HG03159 (cell line): Measurements from ENCODE around the gene TWF2.

Source experiments
- ATAC-seq: cut with Tn5 transposase; IDR thresholded peaks from one replicate; pipeline ENCODE4 v1.9.1; 2021; ENCODE audit warnings: mild to moderate bottlenecking, moderate library complexity; ENCODE audit not compliant: unreplicated experiment

The TWF2 gene

DNA sequence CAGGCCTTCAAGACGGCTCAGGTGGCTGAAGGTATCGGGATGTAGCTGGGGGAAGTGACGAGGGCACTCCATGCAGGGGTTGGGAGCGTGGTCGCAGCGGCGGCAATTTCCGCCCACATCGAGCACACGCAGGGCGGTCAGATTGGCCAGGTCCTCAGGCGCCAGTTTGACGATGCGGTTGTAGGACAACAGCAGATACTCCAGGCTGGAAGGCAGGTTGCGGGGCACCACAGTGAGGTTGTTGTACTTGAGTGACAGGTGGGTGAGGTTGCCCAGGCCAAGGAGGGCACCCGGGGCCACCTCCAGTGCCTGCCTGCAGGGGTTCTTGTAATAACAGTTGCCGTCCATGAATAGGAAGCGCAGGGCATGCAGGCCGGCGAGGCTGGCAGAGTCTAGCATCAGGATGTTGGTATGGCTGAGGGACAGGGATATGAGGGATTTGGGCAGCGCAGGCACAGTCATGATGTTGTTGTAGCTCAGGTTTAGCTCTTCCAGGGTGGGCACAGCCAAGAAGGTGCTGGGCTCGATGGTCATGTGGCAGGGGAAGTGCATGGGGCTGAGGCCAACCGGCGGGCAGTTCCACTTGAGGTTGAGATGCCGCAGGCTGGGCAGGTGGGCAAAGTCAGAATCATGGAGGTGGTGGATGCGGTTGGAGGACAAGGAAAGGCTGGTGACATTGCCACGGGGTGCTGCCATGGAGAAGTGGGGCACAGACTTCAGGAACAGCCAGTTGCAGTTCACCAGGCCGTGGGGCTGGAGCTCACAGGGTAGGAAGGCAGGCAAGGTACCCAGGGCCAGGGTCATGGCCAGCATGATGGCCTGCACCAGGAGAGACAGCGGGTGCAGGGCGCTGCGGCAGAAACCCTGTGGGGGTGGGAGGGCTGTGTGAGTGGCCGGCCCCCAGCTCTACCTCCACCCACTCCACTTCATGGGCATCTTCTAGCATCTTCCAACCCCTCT, 15.2 kb downstream of the TWF2 start:
- ATAC-seq: no peak

DNA sequence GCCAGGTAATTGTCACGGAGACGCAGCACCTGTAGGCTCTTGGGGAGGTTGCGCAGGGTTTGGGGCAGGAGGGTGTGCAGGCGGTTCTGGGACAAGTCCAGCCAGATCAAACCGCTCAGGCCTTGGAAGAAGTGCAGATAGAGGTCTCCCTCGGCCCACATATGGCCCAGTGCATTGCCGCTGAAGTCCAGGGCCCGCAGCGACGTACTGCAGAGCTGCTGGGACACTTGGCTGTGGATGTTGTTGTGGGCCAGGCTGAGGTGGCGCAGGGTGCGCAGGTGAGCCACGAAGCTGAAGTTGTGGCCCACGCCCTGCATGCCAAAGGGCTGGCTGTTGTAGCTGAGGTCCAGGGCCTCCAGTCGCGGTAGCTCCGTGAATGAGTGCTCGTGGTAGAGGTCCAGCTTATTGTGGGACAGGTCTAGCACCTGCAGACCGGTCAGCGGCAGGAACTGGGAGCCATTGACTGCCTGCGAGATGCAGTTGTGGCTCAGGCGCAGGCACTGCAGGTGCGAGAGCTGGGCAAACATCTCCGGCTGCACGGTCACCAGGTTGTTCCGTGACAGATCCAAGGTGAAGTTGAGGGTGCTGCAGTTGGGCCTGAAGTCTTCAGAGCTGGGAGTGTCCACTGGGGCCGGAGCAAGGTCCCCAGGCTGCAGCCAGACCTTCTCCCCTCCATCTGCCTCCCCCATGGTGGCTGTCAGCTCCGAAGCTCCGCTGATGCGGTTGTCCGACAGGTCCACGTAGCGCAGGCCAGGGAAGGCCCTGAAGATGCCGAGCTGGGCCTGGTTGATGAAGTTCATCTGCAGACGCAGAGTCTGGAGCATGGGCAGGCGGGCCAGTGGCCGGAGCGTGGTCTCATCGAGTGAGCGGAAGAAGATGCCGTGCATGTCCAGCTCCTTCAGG, 16.4 kb downstream of the TWF2 start:
- ATAC-seq: no peak

DNA sequence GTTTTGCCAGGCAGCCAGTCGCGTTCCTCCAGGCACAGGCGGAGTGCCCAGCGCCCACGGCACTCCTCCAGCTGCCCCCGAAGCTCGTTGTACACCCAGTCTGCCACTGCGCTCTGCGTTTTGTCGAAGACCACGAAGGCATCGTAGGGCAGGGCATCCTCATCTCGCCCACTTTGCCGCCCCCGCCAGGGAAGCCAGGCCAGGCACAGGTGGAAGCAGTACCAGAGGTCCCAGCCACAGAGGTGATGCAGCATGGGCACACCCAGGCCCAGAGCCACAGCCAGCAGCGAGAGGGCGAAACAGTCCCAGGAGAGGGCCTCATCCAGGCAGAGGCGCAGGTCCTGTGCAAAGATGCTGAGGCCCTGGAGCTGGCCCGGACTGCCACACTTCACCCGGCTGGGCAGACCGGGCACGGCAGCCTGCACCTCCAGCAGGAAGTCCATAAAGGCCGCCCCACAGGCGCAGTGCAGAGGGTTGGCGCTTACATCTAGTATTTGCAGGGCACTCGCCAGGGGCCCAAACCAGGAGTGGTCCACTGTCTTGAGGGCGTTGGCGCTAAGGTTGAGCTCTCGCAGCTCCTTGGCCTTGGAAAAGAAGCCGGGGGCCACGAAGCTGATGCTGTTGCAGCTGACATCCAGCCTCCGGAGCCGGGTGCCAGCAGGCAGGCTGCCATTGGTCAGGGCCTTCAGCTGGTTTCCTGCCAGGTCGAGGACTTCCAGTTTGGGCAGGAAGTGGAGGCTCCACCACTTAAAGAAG, 17.2 kb downstream of the TWF2 start:
- no peak for ATAC-seq

DNA sequence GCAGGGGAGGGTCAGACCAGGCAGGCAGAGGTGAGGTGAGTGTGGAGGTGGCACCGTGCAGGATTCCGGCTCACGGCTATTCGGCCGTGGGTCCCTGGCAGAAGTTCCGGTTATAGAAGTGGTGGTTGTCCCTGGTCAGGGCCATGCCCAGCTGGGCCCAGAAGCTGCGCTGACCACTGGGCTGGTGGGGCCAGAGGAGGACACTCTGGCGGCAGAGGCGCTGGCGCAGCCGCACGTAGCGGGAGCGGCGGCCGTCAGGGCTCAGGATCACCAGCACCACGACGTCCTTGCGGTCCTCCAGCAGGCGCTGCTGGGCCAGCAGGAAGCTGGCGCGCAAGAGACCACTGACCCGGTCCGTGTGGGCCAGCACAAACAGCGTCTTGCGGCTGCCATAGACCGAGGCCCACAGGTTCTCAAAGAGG, 17.8 kb downstream of the TWF2 start:
- ATAC-seq: no peak

DNA sequence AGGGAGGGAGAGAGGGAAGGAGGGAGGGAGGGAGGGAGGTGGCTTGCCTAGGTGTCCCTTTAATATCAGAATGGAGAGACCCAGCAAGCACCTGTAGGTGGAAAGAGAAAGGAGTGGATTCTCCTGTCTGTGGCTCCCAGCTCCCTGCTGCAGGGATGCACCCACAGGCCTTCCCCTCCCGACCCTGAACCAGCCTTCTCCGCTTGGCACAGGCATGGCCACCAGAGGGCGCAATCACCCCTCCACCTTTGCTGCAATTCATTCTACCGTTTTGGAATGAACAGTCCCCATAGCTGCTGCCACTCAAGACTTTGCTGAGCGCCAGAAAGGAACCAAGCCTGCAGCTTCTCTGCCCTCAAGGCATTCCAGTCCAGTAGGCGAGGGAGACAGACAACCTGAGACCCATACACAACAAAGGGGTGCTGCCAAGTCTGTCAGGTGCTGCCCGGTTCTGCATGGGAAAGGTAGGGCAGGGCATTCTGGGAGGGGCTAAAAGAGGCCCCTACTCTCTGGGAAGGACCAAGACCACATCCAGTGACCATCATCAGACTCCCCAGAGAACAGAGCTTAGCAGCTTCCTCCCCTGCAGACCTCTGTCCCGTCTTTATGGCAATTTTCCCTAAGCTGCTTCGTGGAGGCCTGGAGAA, 18.5 kb downstream of the TWF2 start:
- ATAC-seq: no peak

DNA sequence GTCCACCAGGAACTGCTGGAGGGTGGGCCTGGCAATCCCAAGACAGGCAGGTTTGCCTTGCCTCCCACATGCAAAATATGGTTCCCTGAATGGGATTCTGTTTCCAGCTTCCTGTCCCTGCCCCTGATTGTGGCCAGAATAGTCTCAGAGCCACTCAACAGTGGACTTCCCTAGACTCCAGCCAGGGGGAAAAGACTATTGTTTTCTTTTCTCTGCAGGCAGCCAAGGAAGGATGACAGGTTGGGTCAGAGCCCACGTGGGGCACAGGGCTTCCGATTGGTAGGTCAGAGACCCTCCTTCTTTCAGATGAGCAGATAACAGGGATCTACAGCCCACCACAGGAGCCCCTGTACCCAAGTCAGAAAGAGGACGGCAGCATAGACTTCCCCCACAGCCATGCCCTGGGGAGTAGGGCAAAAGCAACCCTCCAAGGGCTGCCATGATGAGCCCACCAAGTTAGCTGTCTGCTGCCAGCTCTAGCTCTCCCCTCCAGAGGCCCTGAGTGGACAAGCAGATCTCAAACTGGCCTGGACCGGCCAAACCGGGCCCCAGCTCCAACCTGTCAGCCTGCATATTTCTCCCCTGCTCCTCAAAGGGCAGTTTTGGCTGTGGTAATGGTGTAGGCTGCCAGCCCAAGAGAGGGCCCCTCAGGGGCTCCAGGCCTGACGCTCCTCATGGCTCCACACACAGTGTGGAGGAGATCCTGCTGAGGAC, 19.9 kb downstream of the TWF2 start:
- no peak for ATAC-seq

DNA sequence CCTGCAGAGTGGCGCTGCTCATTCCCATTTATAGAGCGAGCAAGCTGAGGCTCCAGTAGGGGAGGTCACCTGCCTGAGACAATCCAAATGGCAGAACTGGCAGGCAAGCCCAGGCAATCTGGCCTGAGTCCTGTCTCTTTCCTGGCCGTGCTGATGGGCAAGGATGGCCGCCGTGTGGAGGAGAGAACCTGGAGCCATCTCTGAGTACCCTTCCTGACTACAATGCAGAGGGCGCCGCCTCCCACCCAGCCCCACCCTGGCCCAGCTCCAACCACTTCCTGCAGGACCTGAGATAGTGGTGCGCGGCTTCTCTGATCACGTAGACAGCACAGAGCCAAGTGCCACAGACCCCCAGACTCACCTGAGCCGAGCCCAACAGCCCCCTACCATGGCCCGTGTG, 20.5 kb downstream of the TWF2 start:
- ATAC-seq: no peak

DNA sequence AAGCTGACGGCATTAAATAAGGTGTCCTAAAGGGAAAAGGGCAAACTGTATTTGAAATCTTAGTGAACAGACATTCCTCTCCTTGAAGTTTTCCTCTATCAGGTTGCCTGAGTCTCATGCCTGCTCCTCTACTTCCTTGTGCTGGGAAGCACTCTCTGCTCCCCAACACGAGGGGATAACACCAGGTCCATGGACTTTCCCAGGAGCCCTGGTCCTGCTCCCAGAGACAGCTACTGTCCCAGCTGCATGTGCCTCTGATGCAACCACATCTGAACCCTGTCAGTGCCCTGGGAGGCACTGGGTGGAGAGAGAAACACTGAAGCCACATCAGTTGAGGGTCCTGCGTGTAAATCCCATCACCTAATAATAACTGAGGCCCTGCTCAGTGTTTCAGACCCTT, 20.9 kb downstream of the TWF2 start:
- ATAC-seq: no peak

DNA sequence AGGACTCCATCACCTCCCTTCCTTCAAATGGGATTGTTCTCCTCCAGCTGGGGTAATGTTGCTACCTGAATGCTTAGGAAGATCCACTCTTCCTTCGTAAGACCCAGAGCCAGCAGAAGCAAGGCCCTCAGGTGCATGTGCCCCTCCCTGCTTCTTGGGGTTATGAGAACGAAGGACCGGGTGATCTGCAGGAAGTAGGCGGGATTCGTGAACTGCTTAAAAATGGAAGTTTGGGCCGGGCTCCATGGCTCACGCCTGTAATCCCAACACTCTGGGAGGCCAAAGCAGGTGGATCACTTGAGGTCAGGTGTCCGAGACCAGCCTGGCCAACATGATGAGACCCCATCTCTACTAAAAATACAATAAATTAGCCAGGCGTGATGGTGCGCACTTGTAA, 21.6 kb downstream of the TWF2 start:
- ATAC-seq: no peak

DNA sequence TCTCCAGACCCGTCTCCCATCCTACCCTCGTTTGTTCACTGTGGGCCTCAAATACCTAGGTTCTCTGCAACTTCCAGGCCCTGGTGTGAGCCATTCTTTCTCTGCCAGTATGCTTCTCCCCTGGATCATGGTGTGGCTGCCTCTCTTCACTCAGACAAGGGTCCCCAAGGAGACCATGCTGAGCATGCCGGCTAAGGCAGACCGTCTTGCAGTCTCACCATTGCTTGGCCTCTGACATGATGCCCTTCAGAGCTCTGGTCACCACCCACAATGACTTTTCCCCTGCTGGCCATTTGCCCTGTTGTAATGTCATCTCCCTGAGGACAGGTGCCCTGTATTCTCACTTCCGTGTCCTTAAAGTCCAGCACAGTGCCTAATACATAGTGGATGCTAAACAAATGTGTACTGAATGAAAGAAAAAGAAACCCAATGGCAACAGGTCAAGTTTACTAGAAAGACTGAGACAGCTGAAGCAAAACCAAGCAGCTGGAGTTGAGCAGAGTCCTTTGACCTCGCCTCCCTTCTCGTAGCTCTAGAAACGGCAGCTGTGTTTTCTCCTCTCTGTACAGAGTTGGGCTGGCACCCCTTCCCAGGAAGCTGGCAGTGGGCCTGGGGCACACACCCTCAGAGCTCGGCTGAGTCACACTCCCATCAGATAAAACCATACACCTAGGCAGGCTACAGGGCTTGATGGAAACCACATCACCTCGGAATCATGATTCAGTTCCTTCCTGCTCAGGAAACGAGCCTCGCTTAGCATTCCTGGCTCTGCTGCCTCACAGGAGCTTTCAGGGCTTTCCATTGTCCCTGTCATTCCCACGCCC, 22.2 kb downstream of the TWF2 start:
- ATAC-seq: no peak

DNA sequence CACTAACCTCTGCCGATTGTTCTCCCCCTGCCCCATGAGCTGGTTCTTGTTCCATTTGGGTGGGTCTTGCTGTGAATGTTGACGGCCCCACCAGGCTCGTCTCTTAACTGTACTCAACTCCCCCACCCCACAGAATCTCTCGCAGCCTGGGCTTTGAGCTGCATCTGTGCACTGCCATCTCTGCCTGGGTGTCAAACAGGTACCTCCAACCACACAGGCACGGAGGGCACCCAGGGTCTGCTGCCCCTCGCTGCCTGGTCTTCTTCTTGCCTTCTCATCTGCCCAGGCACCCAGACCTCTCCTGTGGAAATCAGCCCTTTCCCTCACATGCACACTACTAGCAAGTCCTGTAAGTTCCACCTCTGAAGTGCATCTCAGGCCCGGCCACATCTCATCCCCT, 23.6 kb downstream of the TWF2 start:
- ATAC-seq: no peak

DNA sequence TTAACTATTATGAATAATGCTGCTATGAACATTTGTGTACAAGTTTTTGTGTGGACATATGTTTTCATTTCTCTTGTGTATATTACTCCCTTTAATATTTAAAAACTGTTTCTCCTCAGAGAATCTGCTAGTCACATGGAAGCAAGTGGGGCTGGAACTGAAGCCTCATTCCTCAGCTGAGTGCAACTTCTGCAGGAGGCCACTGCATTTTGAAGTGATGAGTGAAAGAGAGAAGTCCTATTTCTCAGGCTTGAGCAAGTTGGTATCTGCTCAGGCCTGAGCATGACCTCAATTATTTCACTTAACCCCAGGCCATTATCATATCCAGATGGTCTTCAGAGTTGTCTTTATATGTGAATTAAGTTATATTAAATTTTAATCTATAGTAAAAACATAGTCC, 25.1 kb downstream of the TWF2 start:
- no peak for ATAC-seq

DNA sequence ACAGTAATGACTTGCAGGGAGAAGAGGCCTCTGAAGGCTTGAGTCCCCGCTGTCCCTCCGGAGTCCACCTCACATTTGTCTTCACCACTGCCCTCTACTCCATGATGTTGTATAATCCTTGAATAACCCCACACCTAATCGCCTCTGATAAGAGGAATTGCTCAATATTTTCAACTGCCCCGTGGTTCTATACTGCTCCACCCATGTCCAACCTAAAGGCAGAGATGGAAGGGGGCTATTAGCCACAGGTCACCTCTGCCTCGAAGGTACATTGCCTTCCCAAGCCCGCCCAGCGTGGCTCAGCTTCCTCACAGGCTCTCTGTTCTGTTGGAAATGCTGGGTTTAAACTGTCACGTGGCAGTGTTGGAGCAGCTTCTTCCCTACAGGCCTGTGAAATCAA, 26.0 kb downstream of the TWF2 start:
- ATAC-seq: no peak

DNA sequence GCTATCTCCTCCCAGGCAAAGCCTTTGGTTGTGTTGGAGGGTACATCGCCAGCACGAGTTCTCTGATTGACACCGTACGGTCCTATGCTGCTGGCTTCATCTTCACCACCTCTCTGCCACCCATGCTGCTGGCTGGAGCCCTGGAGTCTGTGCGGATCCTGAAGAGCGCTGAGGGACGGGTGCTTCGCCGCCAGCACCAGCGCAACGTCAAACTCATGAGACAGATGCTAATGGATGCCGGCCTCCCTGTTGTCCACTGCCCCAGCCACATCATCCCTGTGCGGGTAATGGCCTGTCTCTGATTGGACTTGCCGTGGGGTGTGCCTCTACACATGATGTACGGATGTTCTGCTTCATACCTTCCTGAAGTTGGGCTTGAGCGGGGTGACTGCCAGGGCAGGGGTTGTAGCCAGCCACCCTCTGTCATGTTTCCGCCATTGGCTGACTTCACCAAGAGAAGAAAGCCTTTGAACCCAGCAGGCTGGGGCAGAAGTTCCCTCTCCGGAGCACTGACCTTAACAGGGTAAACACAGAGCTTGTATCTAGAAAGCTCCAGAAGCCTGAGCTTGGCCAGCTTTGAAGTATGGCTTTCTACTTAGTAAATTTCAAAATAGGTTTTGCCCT, 27.6 kb downstream of the TWF2 start:
- no peak for ATAC-seq

DNA sequence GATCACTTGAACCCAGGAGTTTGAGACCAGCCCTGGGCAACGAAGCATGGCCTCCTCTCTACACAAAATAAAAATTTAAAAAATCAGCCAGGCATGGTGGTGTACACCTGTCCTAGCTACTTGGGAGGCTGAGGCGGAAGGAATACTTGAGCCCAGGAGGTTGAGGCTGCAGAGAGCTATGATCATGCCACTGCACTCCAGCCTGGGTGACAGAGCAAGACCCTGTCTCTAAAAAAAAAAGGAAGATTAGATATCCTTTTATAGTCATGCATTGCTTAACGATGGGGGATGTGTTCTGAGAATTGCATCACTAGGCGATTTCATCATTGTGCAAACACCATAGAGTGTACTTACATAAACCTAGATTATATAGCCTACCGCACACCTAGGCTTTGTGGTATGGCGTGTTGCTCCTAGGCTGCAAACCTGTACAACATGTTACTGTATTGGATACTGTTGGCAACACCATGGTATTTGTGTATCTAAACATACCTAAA, 28.4 kb downstream of the TWF2 start:
- ATAC-seq: no peak

DNA sequence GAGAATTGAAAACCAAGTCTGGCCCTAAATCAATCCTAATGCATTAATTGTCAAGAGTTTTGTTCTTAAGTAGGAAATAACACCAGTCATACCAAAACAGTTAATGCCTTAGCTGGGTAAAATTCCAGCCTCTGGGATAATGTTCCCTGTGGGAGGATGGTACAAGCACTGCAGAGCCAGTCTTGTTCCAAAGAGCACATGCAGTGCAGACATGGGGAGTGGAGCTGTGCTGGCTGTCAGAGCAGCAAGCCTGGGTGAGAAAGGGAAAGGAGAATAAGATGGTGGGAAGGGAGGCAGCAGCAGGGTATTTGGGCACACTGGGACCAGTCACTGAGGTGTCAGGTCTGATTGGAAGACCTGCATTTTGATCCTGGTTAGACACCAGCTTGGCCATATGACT, 28.9 kb downstream of the TWF2 start:
- no peak for ATAC-seq

DNA sequence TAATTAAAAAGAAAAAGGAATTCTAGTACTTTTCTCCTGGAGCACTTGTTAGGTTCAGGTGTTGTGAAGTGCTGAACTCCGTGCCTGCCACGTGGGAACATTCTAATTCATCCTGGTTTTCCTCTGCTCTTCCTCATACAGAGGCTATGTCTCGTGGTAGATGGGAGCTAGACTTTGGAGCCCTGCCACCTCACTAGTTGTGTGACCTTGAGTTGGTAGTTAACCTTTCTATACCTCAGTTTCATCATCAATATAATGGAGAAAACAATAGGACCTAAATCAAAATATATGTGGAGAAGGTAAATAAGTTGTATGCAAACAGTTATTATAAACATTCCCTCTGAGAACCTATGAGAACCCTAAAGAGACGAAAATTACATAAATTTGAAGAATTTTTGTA, 30.4 kb downstream of the TWF2 start:
- ATAC-seq: no peak

DNA sequence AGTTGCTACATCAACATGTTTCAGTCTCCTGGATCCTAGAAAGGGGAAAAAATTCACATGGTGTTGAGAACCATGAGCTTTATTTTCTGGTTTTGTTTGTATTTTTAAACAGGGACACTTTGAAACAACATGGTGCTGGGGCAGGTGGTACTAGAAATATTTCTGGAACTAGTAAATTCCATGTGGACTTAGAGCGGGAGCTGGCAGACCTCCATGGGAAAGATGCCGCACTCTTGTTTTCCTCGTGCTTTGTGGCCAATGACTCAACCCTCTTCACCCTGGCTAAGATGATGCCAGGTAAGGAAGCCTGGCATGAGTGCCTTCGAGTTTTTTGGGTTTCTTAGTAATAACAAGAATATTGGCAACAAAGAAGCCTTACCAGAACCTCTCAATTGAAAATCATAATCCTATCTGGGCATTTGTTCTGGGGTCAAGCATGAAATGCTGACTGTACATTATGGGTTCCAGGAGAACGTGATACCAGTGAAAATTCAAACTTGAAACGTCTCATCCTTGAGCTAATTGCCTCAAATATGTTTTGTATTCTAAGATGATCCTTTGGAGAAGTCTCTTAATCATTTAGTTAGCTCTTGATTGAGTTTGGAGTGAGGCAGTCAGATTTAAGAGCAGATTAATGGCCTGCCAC, 33.1 kb downstream of the TWF2 start:
- no peak for ATAC-seq
